Fibroblast of lung (primary cell): ENCODE measurements around the gene NCL. TPM values are rescaled to one million over a fixed set of nuclear protein-coding genes. Genes with fewer than 3 reads are reported as not detected.

Experiments
- DNase-seq, 2 donors: peaks; one replicate each; pipeline versions ENCODE4 v3.0.0 to v3.0.0-alpha.2; 2010; ENCODE audit warnings: low read depth in 2 of 2
- H2AFZ ChIP-seq: 2 replicates; pipeline ENCODE4 v1.5.1; 2012; ENCODE audit warnings: low read length, control low read depth, inconsistent platforms
- H3K27ac ChIP-seq: 2 replicates; pipeline ENCODE4 v1.5.1; 2011; ENCODE audit warnings: low read length, control low read depth; ENCODE audit not compliant: insufficient read depth
- H3K27me3 ChIP-seq: 2 replicates; pipeline ENCODE4 v1.5.1; 2011; ENCODE audit warnings: mild to moderate bottlenecking, low read length; ENCODE audit not compliant: control insufficient read depth, insufficient read depth
- H3K36me3 ChIP-seq: 2 replicates; pipeline ENCODE4 v1.5.1; 2011; ENCODE audit warnings: low read length; ENCODE audit not compliant: control insufficient read depth, insufficient read depth
- H3K4me1 ChIP-seq: 2 replicates; pipeline ENCODE4 v1.5.1; 2011; ENCODE audit warnings: low read length; ENCODE audit not compliant: control insufficient read depth, insufficient read depth; ENCODE audit errors: extremely low read depth
- H3K4me2 ChIP-seq: 2 replicates; pipeline ENCODE4 v1.5.1; 2011; ENCODE audit warnings: low read length, control low read depth; ENCODE audit not compliant: insufficient read depth; ENCODE audit errors: extremely low read depth
- H3K4me3 ChIP-seq, 4 experiments: fragments of 200-600 bp in 1 of 4; sonication (generic) in 1 of 4; replicated peaks in 1 of 4; 2 replicates each; pipeline ENCODE4 v1.5.1; 2011 to 2016; ENCODE audit warnings: low read length in 4 of 4, low read depth in 3 of 4, mild to moderate bottlenecking in 3 of 4, control low read depth in 2 of 4, inconsistent platforms in 1 of 4, mixed read lengths in 1 of 4; ENCODE audit not compliant: insufficient read depth in 1 of 4; ENCODE audit errors: control extremely low read depth in 1 of 4
- H3K79me2 ChIP-seq: 2 replicates; pipeline ENCODE4 v1.5.1; 2012; ENCODE audit warnings: mild to moderate bottlenecking, low read length, inconsistent platforms; ENCODE audit not compliant: control insufficient read depth, insufficient read depth
- H3K9ac ChIP-seq: 2 replicates; pipeline ENCODE4 v1.5.1; 2011; ENCODE audit warnings: mild to moderate bottlenecking, low read length, control low read depth; ENCODE audit not compliant: insufficient read depth
- H3K9me3 ChIP-seq: 2 replicates; pipeline ENCODE4 v1.5.1; 2012; ENCODE audit warnings: low read depth, low read length; ENCODE audit not compliant: control insufficient read depth, insufficient read depth
- H4K20me1 ChIP-seq: 2 replicates; pipeline ENCODE4 v1.5.1; 2011; ENCODE audit warnings: low read length; ENCODE audit not compliant: control insufficient read depth, insufficient read depth; ENCODE audit errors: extremely low read depth
- EZH2 ChIP-seq: IDR thresholded peaks from 2 replicates; pipeline ENCODE4 v1.5.1; 2012; ENCODE audit warnings: low read length, control low read depth, mild to moderate bottlenecking; ENCODE audit errors: missing control alignments
- polyA plus RNA-seq, 2 donors: library from polyadenylated mRNA; depleted of rRNA in 1 of 2; stranded (reverse) in 1 of 2; unstranded in 1 of 2; fragments of >200 nt; gene quantifications; 2 replicates each; pipeline ENCODE4 v1.2.1, GENCODE V29; 2011 to 2012; ENCODE audit warnings: missing spikeins in 1 of 2
- total RNA-seq: library from RNA; depleted of rRNA; stranded (reverse); fragments of >200 nt; gene quantifications from 2 replicates; pipeline ENCODE4 v1.2.1, GENCODE V29; 2014
- TF ChIP-seq, protein P1 (sequence below), 2 donors: IDR thresholded peaks in 1 of 2; conservative IDR thresholded peaks in 1 of 2; 1 replicate in 1 of 2; 2 replicates in 1 of 2; pipeline ENCODE4 v1.5.1; 2011 to 2012; ENCODE audit warnings: low read length in 2 of 2, control low read depth in 1 of 2, inconsistent platforms in 1 of 2, low read depth in 1 of 2, mild to moderate bottlenecking in 1 of 2

NCL gene
- total and polyA plus RNA-seq, 2 donors (not counting 1 experiment from before 2014, with no cell fraction given), result 73.5 to 113 TPM

DNA sequence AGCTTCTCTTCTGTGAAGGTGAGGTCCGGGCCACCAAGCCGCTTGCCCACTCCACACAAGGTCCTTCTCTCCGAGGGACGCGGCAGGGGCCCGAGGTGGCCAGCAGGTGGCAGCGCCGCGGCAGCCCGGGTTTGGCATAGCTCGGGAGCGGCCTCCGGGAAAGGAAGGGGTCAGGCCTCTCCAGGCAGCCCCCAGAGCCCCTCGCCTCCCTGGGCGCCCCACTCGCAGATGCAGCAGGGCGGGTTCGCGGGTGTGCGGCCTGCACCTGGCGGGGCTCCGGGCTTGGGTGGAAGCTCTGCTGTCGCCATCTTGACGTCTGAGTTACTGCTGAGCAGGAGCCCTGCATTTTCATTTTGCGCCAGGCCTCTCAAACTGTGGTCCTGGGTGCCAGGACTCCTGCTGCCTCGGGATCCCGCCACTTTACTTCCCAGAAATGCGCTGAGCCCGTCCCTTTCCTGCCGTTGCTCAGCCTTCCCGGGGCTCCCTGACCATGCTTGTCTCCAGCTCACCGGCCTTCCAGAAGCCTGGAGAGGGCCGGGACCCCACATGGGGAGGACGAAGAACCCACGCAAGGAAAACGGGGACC is 18.6 kb upstream of the NCL start:
- Histone ChIP-seq H3K4me3 (peak overlapping the region in 1 of 4 experiments; percentile 49), H3K9ac (peak overlapping the region; percentile 35), H3K27me3 (no peaks in the 10 kb centered on the region), H3K4me1 (peaks cover 3% of the 10 kb centered on the region), H3K36me3 (no peaks in the 10 kb centered on the region), H4K20me1 (no peaks in the 10 kb centered on the region), H2AFZ (peak overlapping the region; percentile 74), H3K4me2 (peak overlapping the region; percentile 58), H3K79me2 (no peaks in the 10 kb centered on the region), H3K27ac (peak overlapping the region; percentile 11), H3K9me3 (no peaks in the 10 kb centered on the region)
- TF ChIP-seq EZH2, result no peak
- TF ChIP-seq, protein P1, sequence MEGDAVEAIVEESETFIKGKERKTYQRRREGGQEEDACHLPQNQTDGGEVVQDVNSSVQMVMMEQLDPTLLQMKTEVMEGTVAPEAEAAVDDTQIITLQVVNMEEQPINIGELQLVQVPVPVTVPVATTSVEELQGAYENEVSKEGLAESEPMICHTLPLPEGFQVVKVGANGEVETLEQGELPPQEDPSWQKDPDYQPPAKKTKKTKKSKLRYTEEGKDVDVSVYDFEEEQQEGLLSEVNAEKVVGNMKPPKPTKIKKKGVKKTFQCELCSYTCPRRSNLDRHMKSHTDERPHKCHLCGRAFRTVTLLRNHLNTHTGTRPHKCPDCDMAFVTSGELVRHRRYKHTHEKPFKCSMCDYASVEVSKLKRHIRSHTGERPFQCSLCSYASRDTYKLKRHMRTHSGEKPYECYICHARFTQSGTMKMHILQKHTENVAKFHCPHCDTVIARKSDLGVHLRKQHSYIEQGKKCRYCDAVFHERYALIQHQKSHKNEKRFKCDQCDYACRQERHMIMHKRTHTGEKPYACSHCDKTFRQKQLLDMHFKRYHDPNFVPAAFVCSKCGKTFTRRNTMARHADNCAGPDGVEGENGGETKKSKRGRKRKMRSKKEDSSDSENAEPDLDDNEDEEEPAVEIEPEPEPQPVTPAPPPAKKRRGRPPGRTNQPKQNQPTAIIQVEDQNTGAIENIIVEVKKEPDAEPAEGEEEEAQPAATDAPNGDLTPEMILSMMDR (conservative IDR thresholded peaks at IDR 0.05 in 1 of 2, IDR thresholded peaks at IDR 0.05 in 1 of 2; ENCODE audit: low read depth in 1 of 2, low read length in 2 of 2), result peak; percentile 76 to 79
- DNase-seq, result peak; percentile 36 to 56

- no peaks in the 10 kb centered on the region for H3K36me3 ChIP-seq
- TF ChIP-seq, protein P1 (conservative IDR thresholded peaks at IDR 0.05 in 1 of 2, IDR thresholded peaks at IDR 0.05 in 1 of 2; ENCODE audit: low read depth in 1 of 2, low read length in 2 of 2), result no peak
- no peak for TF ChIP-seq EZH2
- H3K27me3 ChIP-seq, result no peaks in the 10 kb centered on the region
- DNase-seq, result no peak
- H3K4me3 ChIP-seq, result no peak overlapping the region
- no peak overlapping the region for H3K9ac ChIP-seq
- no peak overlapping the region for H2AFZ ChIP-seq
- H3K4me1 ChIP-seq, result peaks cover 3% of the 10 kb centered on the region
- no peak overlapping the region for H3K27ac ChIP-seq
- H4K20me1 ChIP-seq, result no peaks in the 10 kb centered on the region
- no peaks in the 10 kb centered on the region for H3K9me3 ChIP-seq
- no peaks in the 10 kb centered on the region for H3K79me2 ChIP-seq
- H3K4me2 ChIP-seq, result no peak overlapping the region
Observed at GRCh38 chr2:231480781-231481180, 16.5 kb upstream of the NCL start.

GRCh38 chr2:231479455-231479854 is 15.2 kb upstream of the NCL start:
- no peak for DNase-seq
- Histone ChIP-seq H3K27ac (no peak overlapping the region), H4K20me1 (no peaks in the 10 kb centered on the region), H3K27me3 (no peaks in the 10 kb centered on the region), H3K4me1 (peaks cover 3% of the 10 kb centered on the region), H3K4me2 (no peak overlapping the region), H3K9ac (no peak overlapping the region), H3K4me3 (no peak overlapping the region), H2AFZ (no peak overlapping the region), H3K9me3 (no peaks in the 10 kb centered on the region), H3K79me2 (no peaks in the 10 kb centered on the region), H3K36me3 (no peaks in the 10 kb centered on the region)
- no peak for TF ChIP-seq EZH2
- TF ChIP-seq, protein P1 (conservative IDR thresholded peaks at IDR 0.05 in 1 of 2, IDR thresholded peaks at IDR 0.05 in 1 of 2; ENCODE audit: low read depth in 1 of 2, low read length in 2 of 2), result no peak
